Mesendoderm (in vitro differentiated cells): ENCODE data around the gene POFUT1. TPM values are rescaled to one million over a fixed set of nuclear protein-coding genes. Genes with fewer than 3 reads are reported as not detected.

ENCODE experiments used
- DNase-seq: peaks from one replicate; pipeline ENCODE4 v3.0.0; 2013
- H2AK5ac ChIP-seq: 2 replicates; pipeline ENCODE4 v1.6.1; 2013; ENCODE audit warnings: low read length, inconsistent platforms
- H2BK120ac ChIP-seq: 2 replicates; pipeline ENCODE4 v1.6.1; 2013; ENCODE audit warnings: low read depth, mild to moderate bottlenecking, low read length, moderate library complexity, mixed read lengths
- H2BK15ac ChIP-seq: replicated peaks from 2 replicates; pipeline ENCODE4 v1.6.1; 2013; ENCODE audit warnings: low read depth, mild to moderate bottlenecking, moderate library complexity
- H2BK5ac ChIP-seq: 2 replicates; pipeline ENCODE4 v1.6.1; 2013; ENCODE audit warnings: low read length, inconsistent platforms
- H3K18ac ChIP-seq: 2 replicates; pipeline ENCODE4 v1.6.1; 2013; ENCODE audit warnings: mild to moderate bottlenecking, low read length, mixed read lengths
- H3K23ac ChIP-seq: one replicate; pipeline ENCODE4 v1.6.1; 2013; ENCODE audit warnings: low read length
- H3K27ac ChIP-seq: 2 replicates; pipeline ENCODE4 v1.5.1; 2013; ENCODE audit warnings: low read depth, mild to moderate bottlenecking, inconsistent platforms, low read length, moderate library complexity
- H3K27me3 ChIP-seq: 2 replicates; pipeline ENCODE4 v1.6.1; 2013; ENCODE audit warnings: low read length, control low read depth, mild to moderate bottlenecking, inconsistent platforms; ENCODE audit not compliant: insufficient read depth, poor library complexity
- H3K36me3 ChIP-seq: 2 replicates; pipeline ENCODE4 v1.6.1; 2013; ENCODE audit warnings: low read length, inconsistent platforms; ENCODE audit not compliant: control insufficient read depth, insufficient read depth
- H3K4ac ChIP-seq: one replicate; pipeline ENCODE4 v1.6.1; 2013; ENCODE audit warnings: low read depth, mild to moderate bottlenecking, low read length, moderate library complexity
- H3K4me1 ChIP-seq: 2 replicates; pipeline ENCODE4 v1.6.1; 2013; ENCODE audit warnings: low read depth, low read length, inconsistent platforms; ENCODE audit not compliant: control insufficient read depth
- H3K4me2 ChIP-seq: 2 replicates; pipeline ENCODE4 v1.6.1; 2013; ENCODE audit warnings: low read length
- H3K4me3 ChIP-seq: 2 replicates; pipeline ENCODE4 v1.5.1; 2013; ENCODE audit warnings: mild to moderate bottlenecking, low read length
- H3K56ac ChIP-seq: one replicate; pipeline ENCODE4 v1.6.1; 2013; ENCODE audit warnings: low read length
- H3K79me1 ChIP-seq: 2 replicates; pipeline ENCODE4 v1.6.1; 2013; ENCODE audit warnings: low read length, inconsistent platforms
- H3K79me2 ChIP-seq: 2 replicates; pipeline ENCODE4 v1.6.1; 2013; ENCODE audit warnings: mild to moderate bottlenecking, low read length; ENCODE audit not compliant: control insufficient read depth, insufficient read depth
- H3K9ac ChIP-seq: 2 replicates; pipeline ENCODE4 v1.6.1; 2013; ENCODE audit warnings: low read length, inconsistent platforms
- H4K5ac ChIP-seq: one replicate; pipeline ENCODE4 v1.6.1; 2013; ENCODE audit warnings: low read length
- H4K8ac ChIP-seq: one replicate; pipeline ENCODE4 v1.6.1; 2013; ENCODE audit warnings: low read depth, mild to moderate bottlenecking, control low read depth, low read length, moderate library complexity
- WGBS: extraction: QIAGEN DNeasy Blood & Tissue Kit; methylation state at CpG from one replicate; pipeline ENCODE4 v1.1.7; 2013; ENCODE audit warnings: low lambda C conversion rate, missing lambda C conversion rate; ENCODE audit not compliant: insufficient coverage; ENCODE audit errors: extremely low coverage; 5-methylcytosine and 5-hydroxymethylcytosine counted together
- polyA plus RNA-seq, 2 experiments: library from polyadenylated mRNA; stranded (reverse); fragments of 200-250 nt; gene quantifications; one replicate each; pipeline ENCODE4 v1.2.3, GENCODE V29; 2013

The POFUT1 gene
- polyA plus RNA-seq (2013, experiment 1 of 2): 20.6 TPM
- 20.1 TPM for polyA plus RNA-seq (2013, experiment 2 of 2)

- peak within 1 kb of the TSS; percentile 59 for H4K5ac ChIP-seq
- peak within 1 kb of the TSS; percentile 89 for H3K9ac ChIP-seq
- no CpG with 5 or more reads among the region's 74 CpGs for WGBS
- H3K4me2 ChIP-seq: peak within 1 kb of the TSS; percentile 91
- H3K4me1 ChIP-seq: peaks cover 7% of the 10 kb centered on the region
- H2BK120ac ChIP-seq: peak within 1 kb of the TSS; percentile 33
- H4K8ac ChIP-seq: peak within 1 kb of the TSS; percentile 7
- H2BK15ac ChIP-seq: no peak within 1 kb of the TSS
- no peaks in the 10 kb centered on the region for H3K27me3 ChIP-seq
- H3K79me1 ChIP-seq: peaks cover 26% of the 10 kb centered on the region
- H2BK5ac ChIP-seq: peak within 1 kb of the TSS; percentile 17
- H3K79me2 ChIP-seq: peaks cover 51% of the 10 kb centered on the region
- peaks cover 2% of the 10 kb centered on the region for H3K36me3 ChIP-seq
- peak within 1 kb of the TSS; percentile 89 for H3K4ac ChIP-seq
- peak; percentile 87 for DNase-seq
- H3K56ac ChIP-seq: peak within 1 kb of the TSS; percentile 91
- H3K4me3 ChIP-seq: peak within 1 kb of the TSS; percentile 89
- peak within 1 kb of the TSS; percentile 48 for H3K23ac ChIP-seq
- H3K18ac ChIP-seq: peak within 1 kb of the TSS; percentile 97
- H2AK5ac ChIP-seq: peak within 1 kb of the TSS; percentile 97
- H3K27ac ChIP-seq: peak within 1 kb of the TSS; percentile 55
Measured at GRCh38 chr20:32207626-32208498, at the start of gene POFUT1, which contains the start of gene PLAGL2. POFUT1 (plus strand) TSS chr20:32207880; CDS start chr20:32207942, 62 bp downstream. PLAGL2 (minus strand) TSS chr20:32207743; CDS start chr20:32202178, 5,565 bp downstream.

- Histone ChIP-seq H2AK5ac (no peak overlapping the region), H2BK5ac (no peak overlapping the region), H3K4me1 (no peaks in the 10 kb centered on the region), H3K18ac (no peak overlapping the region), H3K79me2 (no peaks in the 10 kb centered on the region), H3K23ac (no peak overlapping the region), H3K79me1 (no peaks in the 10 kb centered on the region), H4K5ac (no peak overlapping the region), H3K36me3 (peaks cover 9% of the 10 kb centered on the region), H3K4me2 (no peak overlapping the region), H3K27ac (no peak overlapping the region), H2BK15ac (no peak overlapping the region), H3K27me3 (no peaks in the 10 kb centered on the region), H3K4ac (no peak overlapping the region), H3K56ac (no peak overlapping the region), H2BK120ac (no peak overlapping the region), H3K4me3 (no peak overlapping the region), H4K8ac (no peak overlapping the region), H3K9ac (no peak overlapping the region)
- DNase-seq: no peak
- no CpG with 5 or more reads among the region's 11 CpGs for WGBS
Measured at GRCh38 chr20:32158351-32158750, 49.3 kb upstream of the POFUT1 start.

- no peak overlapping the region for H2AK5ac ChIP-seq
- no CpG with 5 or more reads among the region's 4 CpGs for WGBS
Measured at GRCh38 chr20:32158943-32159660, 48.6 kb upstream of the POFUT1 start.

GRCh38 chr20:32159766-32160221 lies 47.9 kb upstream of the POFUT1 start:
- Histone ChIP-seq H2AK5ac (no peak overlapping the region), H3K36me3 (peaks cover 9% of the 10 kb centered on the region), H3K27me3 (no peaks in the 10 kb centered on the region), H3K27ac (no peak overlapping the region), H2BK5ac (no peak overlapping the region), H4K5ac (no peak overlapping the region), H3K79me2 (no peaks in the 10 kb centered on the region), H2BK15ac (no peak overlapping the region), H3K56ac (no peak overlapping the region), H3K4ac (no peak overlapping the region), H3K23ac (no peak overlapping the region), H3K4me1 (no peaks in the 10 kb centered on the region), H3K79me1 (no peaks in the 10 kb centered on the region), H3K4me2 (no peak overlapping the region), H3K4me3 (no peak overlapping the region), H3K18ac (no peak overlapping the region), H4K8ac (no peak overlapping the region), H2BK120ac (no peak overlapping the region), H3K9ac (no peak overlapping the region)
- DNase-seq: no peak
- WGBS: no CpG with 5 or more reads among the region's 5 CpGs

More at GRCh38 chr20:32158943-32159660, 48.6 kb upstream of the POFUT1 start:
- no peak for DNase-seq
- Histone ChIP-seq H3K27ac (no peak overlapping the region), H3K18ac (no peak overlapping the region), H3K9ac (no peak overlapping the region), H3K27me3 (no peaks in the 10 kb centered on the region), H3K79me2 (no peaks in the 10 kb centered on the region), H3K56ac (no peak overlapping the region), H3K79me1 (no peaks in the 10 kb centered on the region), H4K5ac (no peak overlapping the region), H3K36me3 (peaks cover 9% of the 10 kb centered on the region), H2BK15ac (no peak overlapping the region), H2BK5ac (no peak overlapping the region), H3K4me1 (no peaks in the 10 kb centered on the region), H2BK120ac (no peak overlapping the region), H3K4ac (no peak overlapping the region), H4K8ac (no peak overlapping the region), H3K23ac (no peak overlapping the region), H3K4me3 (no peak overlapping the region), H3K4me2 (no peak overlapping the region)

- no peaks in the 10 kb centered on the region for H3K79me2 ChIP-seq
- no peak for DNase-seq
Measured at GRCh38 chr20:32160341-32160740, 47.3 kb upstream of the POFUT1 start.

More at GRCh38 chr20:32160341-32160740, 47.3 kb upstream of the POFUT1 start:
- no peaks in the 10 kb centered on the region for H3K4me1 ChIP-seq
- peaks cover 12% of the 10 kb centered on the region for H3K36me3 ChIP-seq
- no peak overlapping the region for H4K5ac ChIP-seq
- no peak overlapping the region for H3K4me2 ChIP-seq
- no peaks in the 10 kb centered on the region for H3K79me1 ChIP-seq
- H2BK5ac ChIP-seq: no peak overlapping the region
- no peak overlapping the region for H2AK5ac ChIP-seq
- no peak overlapping the region for H4K8ac ChIP-seq
- no peak overlapping the region for H3K4me3 ChIP-seq
- no peaks in the 10 kb centered on the region for H3K27me3 ChIP-seq
- H3K9ac ChIP-seq: no peak overlapping the region
- WGBS: no CpG with 5 or more reads among the region's 5 CpGs
- no peak overlapping the region for H3K56ac ChIP-seq
- H3K18ac ChIP-seq: no peak overlapping the region
- no peak overlapping the region for H2BK120ac ChIP-seq
- H3K23ac ChIP-seq: no peak overlapping the region
- H2BK15ac ChIP-seq: no peak overlapping the region
- no peak overlapping the region for H3K27ac ChIP-seq
- H3K4ac ChIP-seq: no peak overlapping the region
